CD4-positive, alpha-beta T cell treated with Interleukin-17A for 4 hours (primary cell): ENCODE results near the gene BRME1.
"Not testable (repeated sequence)": the region's sequence is repeated elsewhere in the genome, so short reads cannot be mapped to it uniquely, and the experiment has no call there.

Experiments used
- DNase-seq: peaks from one replicate; pipeline ENCODE4 v3.0.0-alpha.2; 2020; ENCODE audit warnings: mixed read lengths

Gene BRME1

GRCh38 chr19:13926010-13926409, 20.1 kb upstream of the BRME1 start:
- DNase-seq = no peak

GRCh38 chr19:13923194-13923987, 17.5 kb upstream of the BRME1 start:
- no peak for DNase-seq

- not testable (repeated sequence) for DNase-seq
Observed at GRCh38 chr19:13922118-13922517, 16.2 kb upstream of the BRME1 start.

DNA sequence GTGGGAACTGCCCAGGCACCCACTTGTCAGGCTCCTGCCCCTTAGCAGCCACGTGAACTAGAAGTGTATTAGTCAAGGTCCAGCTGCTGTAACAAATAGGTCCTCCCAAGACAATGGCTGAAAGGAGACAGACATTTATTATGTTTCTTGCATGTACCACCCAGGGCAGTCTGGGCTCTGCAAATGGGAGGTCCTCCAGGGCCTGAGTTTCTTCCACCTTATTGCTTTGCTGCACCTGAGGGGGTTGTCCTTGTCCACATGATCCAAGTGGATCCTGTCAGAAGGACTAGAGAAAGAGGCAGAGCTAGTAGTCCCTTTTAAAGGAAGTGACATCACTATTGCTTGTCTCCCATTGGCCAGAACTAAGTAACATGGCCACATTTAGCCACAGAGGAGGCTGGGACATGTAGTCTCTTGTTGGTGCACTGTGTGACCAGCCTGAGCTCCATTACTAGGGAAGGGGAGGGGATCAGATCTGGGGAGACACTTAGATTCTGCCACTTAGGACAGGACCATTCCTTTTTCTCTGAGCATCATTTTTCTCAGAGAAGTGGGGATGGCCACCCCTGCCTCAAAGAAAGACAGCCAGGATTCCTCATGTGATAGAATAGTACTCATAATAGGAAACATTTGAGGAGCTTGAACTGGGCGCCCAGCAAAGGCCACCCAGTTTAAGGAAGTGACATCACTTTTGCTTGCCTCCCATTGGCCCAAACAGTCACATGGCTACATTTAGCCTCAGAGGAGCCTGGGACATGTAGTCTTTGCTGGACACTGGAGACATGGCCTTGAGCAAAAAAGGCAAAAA, 15.2 kb upstream of the BRME1 start:
- no peak for DNase-seq

DNA sequence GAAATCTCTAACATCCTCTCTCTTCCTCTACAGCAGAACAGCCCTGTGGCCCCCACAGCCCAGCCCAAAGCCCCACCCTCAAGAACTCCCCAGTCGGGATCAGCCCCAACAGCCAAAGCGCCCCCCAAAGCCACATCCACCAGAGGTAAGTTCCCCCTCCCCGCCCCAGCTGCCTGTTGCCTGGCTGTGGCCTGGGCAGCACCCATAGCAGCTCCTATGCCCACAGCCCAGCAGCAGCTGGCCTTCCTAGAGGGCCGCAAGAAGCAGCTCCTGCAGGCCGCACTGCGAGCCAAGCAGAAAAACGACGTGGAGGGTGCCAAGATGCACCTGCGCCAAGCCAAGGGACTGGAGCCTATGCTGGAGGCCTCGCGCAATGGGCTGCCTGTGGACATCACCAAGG, 14.6 kb upstream of the BRME1 start:
- DNase-seq = no peak

- no peak for DNase-seq
Observed at GRCh38 chr19:13918726-13919411, 13.0 kb upstream of the BRME1 start.

DNA sequence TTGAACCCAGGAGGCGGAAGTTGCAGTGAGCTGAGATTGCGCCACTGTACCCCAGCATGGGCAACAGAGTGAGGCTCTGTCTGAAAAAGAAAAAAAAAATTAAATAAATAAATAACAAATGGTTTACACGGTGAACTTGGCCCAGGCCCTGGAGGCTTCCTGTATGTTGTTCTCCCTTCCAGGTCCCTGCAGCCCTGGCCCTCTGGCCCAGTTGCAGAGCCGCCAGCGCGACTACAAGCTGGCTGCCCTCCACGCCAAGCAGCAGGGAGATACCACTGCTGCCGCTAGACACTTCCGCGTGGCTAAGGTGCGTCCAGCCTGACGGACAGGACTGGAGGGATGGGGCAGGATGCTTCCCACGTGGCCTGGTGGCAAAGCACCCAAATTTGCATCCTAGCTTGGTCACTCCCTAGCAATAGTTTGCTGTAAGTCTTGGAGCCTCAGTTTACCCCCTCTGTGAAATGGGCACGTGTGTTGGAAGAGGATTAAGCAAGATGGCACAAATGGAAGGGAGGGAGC, 12.0 kb upstream of the BRME1 start:
- no peak for DNase-seq

DNA sequence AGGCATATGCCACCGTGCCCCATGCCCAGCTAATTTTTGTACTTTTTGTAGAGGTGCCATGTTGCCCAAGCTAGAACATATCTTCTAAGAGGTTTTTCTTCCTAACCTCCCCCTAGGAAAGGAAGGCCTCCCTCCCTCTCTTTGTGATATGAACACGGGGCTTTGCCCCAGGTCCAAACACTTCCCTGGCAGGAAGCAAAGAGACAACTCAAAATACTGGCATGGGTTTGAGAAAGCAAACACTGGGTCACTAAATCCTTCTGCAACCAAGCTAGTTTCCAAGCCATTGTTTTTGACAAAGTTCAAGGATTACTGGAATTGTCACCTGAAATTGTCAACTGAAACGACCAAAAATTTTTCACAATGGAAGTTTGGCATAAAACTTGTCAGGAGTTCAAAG, 8.9 kb upstream of the BRME1 start:
- no peak for DNase-seq

DNA sequence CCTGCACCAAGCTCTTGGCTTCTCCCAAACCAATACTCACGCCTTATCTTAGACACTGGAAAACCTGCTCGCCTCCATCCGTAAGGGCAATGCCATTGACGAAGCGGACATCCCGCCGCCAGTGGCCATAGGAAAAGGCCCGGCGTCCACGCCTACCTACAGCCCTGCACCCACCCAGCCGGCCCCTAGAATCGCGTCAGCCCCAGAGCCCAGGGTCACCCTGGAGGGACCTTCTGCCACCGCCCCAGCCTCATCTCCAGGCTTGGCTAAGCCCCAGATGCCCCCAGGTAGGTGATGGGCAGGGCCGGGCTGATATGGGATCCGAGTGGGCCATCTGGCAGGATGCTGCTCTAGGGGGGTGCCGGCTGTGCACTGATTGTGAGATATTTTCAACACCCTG, 7.4 kb upstream of the BRME1 start:
- no peak for DNase-seq

GRCh38 chr19:13909430-13909829, 3.5 kb upstream of the BRME1 start:
- no peak for DNase-seq

DNA sequence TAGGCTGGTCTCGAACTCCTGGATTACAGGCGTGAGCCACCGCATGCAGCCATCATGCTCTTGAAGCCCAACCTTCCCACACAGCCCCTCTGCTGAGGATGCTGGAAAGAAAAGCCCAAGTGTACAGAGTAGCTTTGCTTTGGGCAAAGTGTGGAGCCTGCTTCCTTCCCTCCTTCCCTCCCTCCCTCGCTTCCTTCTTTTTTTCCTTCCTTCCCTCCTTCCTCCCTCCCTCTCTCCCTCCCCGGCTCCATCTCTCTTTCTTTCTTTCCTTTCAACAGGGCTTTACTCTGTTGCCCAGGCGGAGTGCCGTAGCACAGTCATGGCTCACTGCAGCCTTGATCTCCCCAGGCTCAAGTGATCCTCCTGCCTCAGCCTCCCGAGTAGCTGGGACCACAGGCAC, 2.8 kb upstream of the BRME1 start:
- DNase-seq = no peak

GRCh38 chr19:13906910-13907309, 993 bp upstream of the BRME1 start:
- DNase-seq = no peak

DNA sequence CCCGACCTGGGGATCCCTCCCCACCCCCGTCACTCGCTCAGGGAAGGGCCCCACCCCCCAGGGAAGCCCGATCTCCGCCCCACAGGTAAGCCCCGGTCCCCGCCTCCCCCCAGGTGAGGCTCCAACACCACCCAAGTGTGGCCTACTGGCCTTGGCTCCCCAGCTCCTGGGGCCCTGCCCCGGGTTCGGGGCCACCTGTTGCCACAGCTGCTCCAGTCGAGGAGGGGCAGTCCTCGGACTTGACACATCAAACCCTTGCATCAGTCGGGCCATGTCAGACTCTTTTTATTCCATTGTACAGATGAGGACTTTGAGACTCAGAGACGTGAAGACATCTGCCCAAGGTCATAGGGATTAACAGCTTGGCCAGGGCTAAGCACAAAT, 596 bp upstream of the BRME1 start:
- peak; percentile 60 for DNase-seq

DNA sequence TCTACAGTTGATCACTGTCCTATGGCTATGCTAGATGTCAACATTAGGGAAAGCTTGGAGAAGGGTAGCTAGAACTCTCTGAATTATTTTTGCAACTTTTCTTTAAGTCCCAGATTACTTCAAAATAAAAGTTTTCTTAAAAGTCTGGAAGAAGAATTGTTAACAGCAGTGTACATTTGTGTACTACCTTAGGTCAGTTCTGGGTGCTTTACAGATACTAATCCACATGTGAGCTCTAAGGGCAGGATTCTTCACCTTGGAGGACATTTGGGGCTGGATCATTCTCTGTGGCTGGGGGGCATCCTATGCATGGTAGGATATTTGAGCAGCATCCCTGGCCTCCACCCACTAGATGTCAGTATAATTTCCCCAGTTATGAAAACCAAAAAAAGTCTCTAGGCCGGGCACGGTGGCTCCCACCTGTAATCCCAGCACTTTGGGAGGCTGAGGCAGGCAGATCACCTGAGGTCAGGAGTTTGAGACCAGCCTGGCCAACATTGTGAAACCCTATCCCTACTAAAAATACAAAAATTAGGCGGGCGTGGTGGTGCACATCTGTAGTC, 2.8 kb downstream of the BRME1 start:
- DNase-seq = peak; percentile 56

DNA sequence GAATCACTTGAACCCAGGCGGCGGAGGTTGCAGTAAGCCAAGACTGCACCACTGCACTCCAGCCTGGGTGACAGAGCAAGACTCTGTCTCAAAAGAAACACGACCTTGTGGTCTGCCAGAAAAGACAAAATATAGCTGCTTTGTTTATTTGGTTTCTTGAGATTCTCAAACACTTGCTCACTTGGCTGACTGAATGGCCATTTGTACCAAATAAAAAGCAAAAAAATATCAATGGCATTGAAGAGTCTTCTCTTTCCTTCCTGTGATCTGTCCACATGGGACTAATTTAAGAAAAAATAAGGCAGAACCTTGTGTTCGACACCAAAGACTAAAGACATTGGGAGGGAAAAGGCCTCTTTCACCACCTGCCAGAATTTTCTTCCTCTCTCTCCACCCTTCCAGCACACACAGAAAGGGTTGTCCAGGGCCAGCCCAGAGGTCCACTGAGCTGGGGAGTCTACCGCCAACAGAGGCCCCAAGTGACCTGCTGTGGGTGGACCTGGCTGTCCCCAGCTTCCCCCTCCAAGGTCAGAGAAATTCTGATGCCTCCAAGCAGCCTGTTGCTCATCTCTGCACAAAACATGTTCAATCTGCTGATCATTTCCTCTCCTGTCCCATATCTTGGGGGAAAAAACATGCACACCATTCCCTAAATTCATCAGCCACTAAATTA, 5.9 kb downstream of the BRME1 start:
- DNase-seq = no peak

GRCh38 chr19:13899393-13899792, 6.5 kb downstream of the BRME1 start:
- no peak for DNase-seq

GRCh38 chr19:13896227-13896626, 9.7 kb downstream of the BRME1 start:
- DNase-seq = no peak

DNA sequence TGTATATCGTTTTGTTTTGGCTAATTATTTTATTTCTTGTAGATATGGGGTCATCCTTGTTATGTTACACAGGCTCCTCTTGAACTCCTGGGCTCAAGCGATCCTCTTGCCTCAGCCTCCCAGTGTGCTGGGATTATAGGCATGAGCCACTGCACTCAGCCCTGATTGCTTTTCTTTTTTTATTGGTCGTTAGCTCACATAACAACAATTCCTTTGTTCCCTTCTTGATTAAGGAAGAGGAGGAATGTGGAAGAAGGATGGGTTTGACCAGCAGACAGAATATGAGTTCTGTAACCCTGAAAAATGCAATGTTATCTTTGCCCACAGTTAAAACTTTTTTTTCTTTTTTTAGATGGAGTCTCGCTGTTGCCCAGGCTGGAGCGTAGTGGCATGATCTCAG, 11.4 kb downstream of the BRME1 start:
- no peak for DNase-seq

DNA sequence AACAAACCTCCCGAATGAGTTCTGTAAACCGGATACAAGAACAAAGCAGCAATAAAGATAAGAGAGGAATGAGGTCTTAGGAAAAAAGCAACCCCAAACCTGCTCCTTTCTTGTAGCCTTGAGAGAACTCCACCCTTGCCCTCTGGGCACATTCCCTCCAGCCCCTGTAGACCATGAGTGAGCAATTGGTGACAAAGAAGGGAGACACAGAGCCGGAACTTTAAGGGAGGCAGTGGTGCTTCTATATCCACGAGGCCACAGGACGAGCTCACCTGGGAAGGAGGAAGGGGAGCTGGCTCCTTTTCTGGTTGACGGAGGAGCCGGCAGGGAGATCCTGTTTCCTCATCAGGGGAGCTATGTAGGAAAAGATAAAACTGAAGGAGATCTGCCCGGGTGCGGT, 13.0 kb downstream of the BRME1 start:
- DNase-seq = no peak

DNA sequence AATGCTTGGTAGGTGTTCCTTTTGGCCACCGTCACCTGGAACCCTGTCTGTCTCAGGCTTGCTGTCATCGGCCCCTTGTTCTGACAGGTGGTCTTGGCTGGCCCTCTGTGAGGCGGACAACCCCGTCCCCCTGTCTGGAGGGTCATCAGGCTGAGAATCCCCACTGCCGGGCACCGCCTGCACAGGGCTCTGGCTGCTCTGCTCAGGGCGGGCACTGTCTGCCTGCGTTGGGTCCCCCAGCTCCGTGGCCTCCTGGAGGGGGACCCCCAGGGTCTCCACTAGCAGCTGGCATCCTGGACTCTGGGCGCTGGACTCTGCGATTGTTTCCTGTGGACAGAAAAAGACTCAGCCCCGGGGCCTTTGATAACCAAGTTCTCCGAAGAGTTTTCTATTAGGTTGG, 15.8 kb downstream of the BRME1 start:
- no peak for DNase-seq

DNA sequence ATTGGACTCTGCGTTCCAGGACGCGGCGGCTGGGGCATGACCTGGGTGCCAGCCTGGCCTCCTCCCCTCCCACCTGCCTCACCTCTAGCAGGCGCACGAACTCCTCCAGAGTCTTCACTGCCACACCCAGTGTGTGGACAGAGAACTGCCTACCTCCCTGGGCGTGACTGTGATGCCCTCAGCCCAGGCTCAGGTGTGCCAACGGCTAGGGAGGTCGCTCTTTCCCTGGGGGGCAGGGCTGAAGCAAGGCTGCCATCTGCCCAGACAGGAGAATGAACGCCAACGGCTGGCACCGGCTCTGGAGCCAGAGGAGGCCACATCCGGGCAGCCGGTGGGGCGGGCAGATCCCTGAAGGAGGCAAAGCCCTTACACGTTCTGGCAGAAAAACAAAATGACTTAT, 17.6 kb downstream of the BRME1 start:
- no peak for DNase-seq

DNA sequence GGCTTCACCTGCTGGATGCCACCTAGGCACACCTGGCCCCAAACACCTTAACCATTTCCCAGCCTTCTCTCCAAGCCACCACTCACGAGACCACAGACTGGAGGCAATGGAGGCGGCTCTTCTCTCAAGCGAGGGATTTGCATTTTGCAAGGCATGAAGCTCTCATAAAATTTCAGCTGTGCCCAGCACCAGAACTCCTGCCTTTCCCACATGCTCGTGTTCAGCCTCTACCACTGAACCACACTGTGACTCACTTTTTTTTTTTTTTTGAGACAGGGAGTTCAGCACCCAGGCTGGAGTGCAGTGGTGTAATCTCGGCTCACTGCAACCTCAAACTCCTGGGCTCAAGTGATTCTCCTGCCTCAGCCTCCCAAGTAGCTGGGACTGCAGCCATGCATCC, 18.4 kb downstream of the BRME1 start:
- DNase-seq = no peak

- no peak for DNase-seq
Observed at GRCh38 chr19:13887018-13887436, 18.9 kb downstream of the BRME1 start.
